ENCODE data around the gene PPP2R2D.

GRCh38 chr10:131977323-131978096 lies 76.7 kb downstream of the PPP2R2D start:
- TF ChIP-seq POLR2A (IDR thresholded peaks at IDR 0.05) = no peak
- TF ChIP-seq, protein P1, sequence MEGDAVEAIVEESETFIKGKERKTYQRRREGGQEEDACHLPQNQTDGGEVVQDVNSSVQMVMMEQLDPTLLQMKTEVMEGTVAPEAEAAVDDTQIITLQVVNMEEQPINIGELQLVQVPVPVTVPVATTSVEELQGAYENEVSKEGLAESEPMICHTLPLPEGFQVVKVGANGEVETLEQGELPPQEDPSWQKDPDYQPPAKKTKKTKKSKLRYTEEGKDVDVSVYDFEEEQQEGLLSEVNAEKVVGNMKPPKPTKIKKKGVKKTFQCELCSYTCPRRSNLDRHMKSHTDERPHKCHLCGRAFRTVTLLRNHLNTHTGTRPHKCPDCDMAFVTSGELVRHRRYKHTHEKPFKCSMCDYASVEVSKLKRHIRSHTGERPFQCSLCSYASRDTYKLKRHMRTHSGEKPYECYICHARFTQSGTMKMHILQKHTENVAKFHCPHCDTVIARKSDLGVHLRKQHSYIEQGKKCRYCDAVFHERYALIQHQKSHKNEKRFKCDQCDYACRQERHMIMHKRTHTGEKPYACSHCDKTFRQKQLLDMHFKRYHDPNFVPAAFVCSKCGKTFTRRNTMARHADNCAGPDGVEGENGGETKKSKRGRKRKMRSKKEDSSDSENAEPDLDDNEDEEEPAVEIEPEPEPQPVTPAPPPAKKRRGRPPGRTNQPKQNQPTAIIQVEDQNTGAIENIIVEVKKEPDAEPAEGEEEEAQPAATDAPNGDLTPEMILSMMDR (IDR thresholded peaks at IDR 0.05) = no peak
